Bronchial epithelial cell (primary cell): ENCODE measurements around the gene STAT5B. TPM values are rescaled to one million over a fixed set of nuclear protein-coding genes. Genes with fewer than 3 reads are reported as not detected.
"Not testable (repeated sequence)": the region's sequence is repeated elsewhere in the genome, so short reads cannot be mapped to it uniquely, and the experiment has no call there.

Experiments used
- DNase-seq: peaks from one replicate; pipeline ENCODE4 v3.0.0-alpha.2; 2010; ENCODE audit warnings: low read depth
- FAIRE-seq: peaks from 2 replicates; lab custom pipeline; 2011; peaks lifted over from hg19 to GRCh38; lab: Jason Lieb, UNC
- H3K27me3 ChIP-seq: 2 replicates; pipeline ENCODE4 v1.5.1; 2011; ENCODE audit warnings: low read length; ENCODE audit not compliant: control insufficient read depth, insufficient read depth
- H3K36me3 ChIP-seq: 2 replicates; pipeline ENCODE4 v1.5.1; 2011; ENCODE audit warnings: low read length; ENCODE audit not compliant: control insufficient read depth, insufficient read depth
- H3K4me3 ChIP-seq: 2 replicates; pipeline ENCODE4 v1.5.1; 2011; ENCODE audit warnings: mild to moderate bottlenecking, low read depth, low read length, control low read depth
- total RNA-seq: library from RNA; depleted of rRNA; stranded (reverse); fragments of >200 nt; gene quantifications from 2 replicates; pipeline ENCODE4 v1.2.1, GENCODE V29; 2014
- TF ChIP-seq, protein P1 (sequence below): IDR thresholded peaks from 2 replicates; pipeline ENCODE4 v1.5.1; 2011; ENCODE audit warnings: mild to moderate bottlenecking, moderate library complexity, low read length, control low read depth, inconsistent platforms; ENCODE audit not compliant: insufficient read depth, severe bottlenecking

STAT5B gene
- total RNA-seq, 1 donor from 2014 or later = 11.6 TPM

DNA sequence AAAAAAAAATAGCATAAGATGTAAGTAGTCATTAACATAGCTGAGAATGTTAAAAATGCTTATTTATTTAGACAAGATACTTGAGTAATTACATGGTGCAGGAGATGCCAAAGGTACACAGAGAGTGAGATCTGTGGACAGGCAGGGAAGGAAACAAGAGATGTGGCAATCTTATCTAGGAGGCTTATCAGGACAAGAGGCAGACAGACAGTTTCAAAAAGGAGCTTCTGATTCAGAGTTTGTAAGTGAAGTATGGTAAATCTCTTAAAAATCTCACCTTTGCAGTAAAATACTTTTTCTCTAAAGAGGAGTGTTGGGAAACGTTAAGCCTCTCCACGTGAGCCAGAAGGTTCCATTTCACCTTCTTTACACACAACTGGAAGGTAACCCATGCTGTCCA, 62.0 kb downstream of the STAT5B start:
- TF ChIP-seq, protein P1, sequence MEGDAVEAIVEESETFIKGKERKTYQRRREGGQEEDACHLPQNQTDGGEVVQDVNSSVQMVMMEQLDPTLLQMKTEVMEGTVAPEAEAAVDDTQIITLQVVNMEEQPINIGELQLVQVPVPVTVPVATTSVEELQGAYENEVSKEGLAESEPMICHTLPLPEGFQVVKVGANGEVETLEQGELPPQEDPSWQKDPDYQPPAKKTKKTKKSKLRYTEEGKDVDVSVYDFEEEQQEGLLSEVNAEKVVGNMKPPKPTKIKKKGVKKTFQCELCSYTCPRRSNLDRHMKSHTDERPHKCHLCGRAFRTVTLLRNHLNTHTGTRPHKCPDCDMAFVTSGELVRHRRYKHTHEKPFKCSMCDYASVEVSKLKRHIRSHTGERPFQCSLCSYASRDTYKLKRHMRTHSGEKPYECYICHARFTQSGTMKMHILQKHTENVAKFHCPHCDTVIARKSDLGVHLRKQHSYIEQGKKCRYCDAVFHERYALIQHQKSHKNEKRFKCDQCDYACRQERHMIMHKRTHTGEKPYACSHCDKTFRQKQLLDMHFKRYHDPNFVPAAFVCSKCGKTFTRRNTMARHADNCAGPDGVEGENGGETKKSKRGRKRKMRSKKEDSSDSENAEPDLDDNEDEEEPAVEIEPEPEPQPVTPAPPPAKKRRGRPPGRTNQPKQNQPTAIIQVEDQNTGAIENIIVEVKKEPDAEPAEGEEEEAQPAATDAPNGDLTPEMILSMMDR = no peak
- Histone ChIP-seq H3K36me3 (peaks cover 12% of the 10 kb centered on the region), H3K27me3 (no peaks in the 10 kb centered on the region)

DNA sequence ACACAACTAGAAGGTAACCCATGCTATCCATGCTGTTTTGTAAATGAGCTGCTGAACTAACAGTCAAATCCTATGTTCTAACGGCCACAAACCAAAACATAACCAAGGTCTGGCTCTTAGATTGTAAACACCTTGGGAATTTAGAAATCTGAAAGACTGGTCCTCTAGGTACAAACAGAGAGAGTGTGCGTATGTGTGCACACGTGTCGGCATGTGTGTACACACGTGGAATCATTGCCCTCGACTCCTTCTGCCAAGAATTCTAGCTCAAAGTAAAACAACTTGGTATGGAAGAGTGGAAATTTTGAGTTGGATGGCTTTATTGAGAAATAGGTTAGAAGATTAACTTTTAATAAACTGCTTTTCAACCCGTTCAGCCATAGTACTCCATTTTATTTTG, 63.8 kb downstream of the STAT5B start:
- no peaks in the 10 kb centered on the region for H3K27me3 ChIP-seq
- no peak for DNase-seq
- H3K36me3 ChIP-seq = peaks cover 9% of the 10 kb centered on the region
- TF ChIP-seq, protein P1 = no peak
- H3K4me3 ChIP-seq = no peak overlapping the region
- FAIRE-seq = no peak

More for the DNA sequence above, 62.0 kb downstream of the STAT5B start:
- no peak overlapping the region for H3K4me3 ChIP-seq
- FAIRE-seq (no peak), DNase-seq (no peak)

DNA sequence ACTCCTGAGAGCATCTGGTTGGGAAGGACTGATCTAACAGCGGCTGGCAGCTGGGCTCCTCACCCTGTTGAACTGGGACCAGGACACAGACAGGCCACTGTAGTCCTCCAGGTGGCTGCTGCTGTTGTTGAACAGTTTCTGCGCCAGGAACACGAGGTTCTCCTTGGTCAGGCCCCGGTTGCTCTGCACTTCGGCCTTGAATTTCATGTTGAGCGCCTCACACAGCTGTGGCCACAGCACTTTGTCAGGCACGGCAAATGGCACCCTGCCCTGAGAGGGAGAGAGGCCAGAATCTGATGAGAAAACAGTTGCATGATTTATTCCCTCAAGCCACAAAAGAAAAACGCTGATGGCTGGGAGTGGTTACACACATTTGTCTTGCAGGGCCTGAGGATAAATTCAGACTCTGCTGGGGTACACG, 64.3 kb downstream of the STAT5B start:
- not testable (repeated sequence) for DNase-seq, H3K27me3 ChIP-seq, H3K36me3 ChIP-seq, H3K4me3 ChIP-seq
- FAIRE-seq = peak; percentile 80

DNA sequence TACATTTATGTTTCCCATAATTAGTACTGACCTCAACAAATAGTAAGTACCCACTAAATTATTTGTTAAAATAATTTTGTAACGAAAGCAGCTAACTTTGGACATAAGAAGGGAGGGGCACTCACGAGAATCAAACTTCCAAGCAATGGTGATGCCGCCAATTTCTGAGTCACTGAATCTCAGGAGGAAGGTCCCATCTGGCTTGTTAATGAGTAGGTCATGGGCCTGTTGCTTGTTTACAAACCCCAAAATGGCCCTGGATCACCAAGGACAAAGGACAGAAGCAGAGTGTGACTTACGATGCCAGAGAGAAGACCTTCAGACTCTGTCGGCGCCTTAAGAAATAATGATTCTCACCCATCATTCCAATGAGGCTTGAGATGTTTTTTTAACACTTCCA, 66.1 kb downstream of the STAT5B start:
- Histone ChIP-seq H3K4me3 (no peak overlapping the region), H3K27me3 (no peaks in the 10 kb centered on the region), H3K36me3 (peaks cover 7% of the 10 kb centered on the region)
- DNase-seq (no peak), FAIRE-seq (no peak)
- TF ChIP-seq, protein P1 = no peak

DNA sequence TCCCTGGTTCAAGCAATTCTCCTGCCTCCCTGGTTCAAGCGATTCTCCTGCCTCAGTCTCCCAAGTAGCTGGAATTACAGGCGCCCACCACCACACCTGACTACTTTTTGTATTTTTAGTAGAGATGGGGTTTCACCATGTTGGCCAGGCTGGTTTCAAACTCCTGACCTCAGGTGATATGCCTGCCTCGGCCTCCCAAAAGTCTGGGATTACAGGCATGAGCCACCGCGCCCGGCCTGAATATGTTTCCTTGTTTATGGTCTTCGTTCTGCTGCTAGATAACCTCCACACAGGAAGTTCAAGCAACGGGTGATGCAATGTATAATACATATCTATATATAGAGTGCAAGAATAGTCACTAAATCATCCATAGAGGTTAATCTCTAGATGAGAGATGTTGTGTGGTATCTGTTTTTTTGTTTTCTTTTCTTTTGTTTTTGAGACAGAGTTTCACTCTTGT, 70.0 kb downstream of the STAT5B start:
- not testable (repeated sequence) for H3K4me3 ChIP-seq, FAIRE-seq, H3K27me3 ChIP-seq, H3K36me3 ChIP-seq, DNase-seq

DNA sequence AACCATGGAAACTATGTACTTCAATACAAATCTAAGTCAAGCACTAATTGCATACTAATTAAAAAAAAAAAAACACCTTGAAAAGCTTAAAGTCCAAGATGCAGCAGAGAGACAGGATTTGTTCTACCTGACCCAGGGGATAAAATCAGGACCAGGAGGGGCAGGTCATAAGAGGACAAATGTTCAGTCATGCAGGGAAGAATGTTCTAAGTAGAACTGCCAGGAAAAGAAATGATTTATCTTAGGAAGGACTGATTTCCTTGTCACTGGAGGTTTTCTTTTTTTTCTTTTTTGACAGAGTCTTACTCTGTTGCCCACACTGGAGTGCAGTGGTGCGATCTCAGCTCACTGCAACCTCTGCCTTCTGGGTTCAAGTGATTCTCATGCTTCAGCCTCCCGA, 72.8 kb downstream of the STAT5B start:
- FAIRE-seq (no peak), DNase-seq (no peak)
- peaks cover 4% of the 10 kb centered on the region for H3K36me3 ChIP-seq
- TF ChIP-seq, protein P1 = no peak
- no peaks in the 10 kb centered on the region for H3K27me3 ChIP-seq
- H3K4me3 ChIP-seq = no peak overlapping the region

DNA sequence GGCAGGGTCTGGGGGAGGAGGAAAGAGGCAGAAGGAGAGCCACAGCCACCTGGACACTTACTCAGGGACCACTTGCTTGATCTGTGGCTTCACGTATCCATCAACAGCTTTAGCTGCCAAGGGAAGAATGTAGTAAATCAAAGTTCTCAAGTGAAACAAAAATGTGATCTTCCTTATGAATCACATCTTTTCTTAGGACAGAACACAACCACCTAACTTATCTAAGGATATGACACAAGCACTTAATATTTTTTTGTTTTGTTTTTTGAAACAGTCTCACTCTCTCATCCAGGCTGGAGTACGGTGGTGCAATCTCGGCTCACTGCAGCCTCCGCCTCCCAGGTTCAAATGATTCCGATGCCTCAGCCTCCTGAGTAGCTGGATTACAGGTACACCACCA, 73.5 kb downstream of the STAT5B start:
- FAIRE-seq (no peak), DNase-seq (no peak)
- TF ChIP-seq, protein P1 = no peak
- Histone ChIP-seq H3K4me3 (no peak overlapping the region), H3K36me3 (peaks cover 4% of the 10 kb centered on the region), H3K27me3 (no peaks in the 10 kb centered on the region)
